Peyer's patch (tissue), 4 donors: ENCODE measurements around the gene OSBPL7.

Experiments used
- POLR2A ChIP-seq, 2 donors: fragments of 450-650 bp; IDR thresholded peaks; one replicate each; pipeline ENCODE4 v1.5.1; 2017; ENCODE audit warnings: antibody characterized with exemption in 2 of 2, mild to moderate bottlenecking in 2 of 2, moderate library complexity in 2 of 2
- TF ChIP-seq, protein P1 (sequence below), 6 experiments: fragments of 450-650 bp in 4 of 6; fragments of 200-600 bp in 2 of 6; sonication (generic) in 1 of 6; IDR thresholded peaks; one replicate each; pipeline ENCODE4 v1.5.1; 2017 to 2019; ENCODE audit warnings: antibody characterized with exemption in 6 of 6, mild to moderate bottlenecking in 3 of 6, moderate library complexity in 1 of 6

DNA sequence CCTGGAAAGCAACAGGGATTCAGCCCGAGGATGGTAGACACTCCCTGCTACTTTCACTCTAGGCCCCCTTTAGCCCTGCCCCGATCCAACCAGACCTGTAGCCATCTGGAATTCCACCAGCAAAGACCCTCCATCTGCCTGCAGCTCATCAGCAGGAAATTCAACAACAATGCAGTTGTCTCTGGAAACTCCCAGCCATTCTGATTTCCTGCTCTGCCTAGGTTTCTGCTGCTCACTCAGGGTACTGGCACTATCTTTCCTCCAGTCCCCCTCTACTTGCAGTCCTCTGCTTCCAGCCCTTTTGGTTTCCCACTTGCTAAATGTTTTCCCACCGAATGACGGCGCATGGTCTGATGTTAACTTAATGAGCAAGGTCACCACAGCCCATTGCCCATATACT is 32.0 kb upstream of the OSBPL7 start:
- TF ChIP-seq POLR2A (IDR thresholded peaks at IDR 0.05), result no peak
- TF ChIP-seq, protein P1, sequence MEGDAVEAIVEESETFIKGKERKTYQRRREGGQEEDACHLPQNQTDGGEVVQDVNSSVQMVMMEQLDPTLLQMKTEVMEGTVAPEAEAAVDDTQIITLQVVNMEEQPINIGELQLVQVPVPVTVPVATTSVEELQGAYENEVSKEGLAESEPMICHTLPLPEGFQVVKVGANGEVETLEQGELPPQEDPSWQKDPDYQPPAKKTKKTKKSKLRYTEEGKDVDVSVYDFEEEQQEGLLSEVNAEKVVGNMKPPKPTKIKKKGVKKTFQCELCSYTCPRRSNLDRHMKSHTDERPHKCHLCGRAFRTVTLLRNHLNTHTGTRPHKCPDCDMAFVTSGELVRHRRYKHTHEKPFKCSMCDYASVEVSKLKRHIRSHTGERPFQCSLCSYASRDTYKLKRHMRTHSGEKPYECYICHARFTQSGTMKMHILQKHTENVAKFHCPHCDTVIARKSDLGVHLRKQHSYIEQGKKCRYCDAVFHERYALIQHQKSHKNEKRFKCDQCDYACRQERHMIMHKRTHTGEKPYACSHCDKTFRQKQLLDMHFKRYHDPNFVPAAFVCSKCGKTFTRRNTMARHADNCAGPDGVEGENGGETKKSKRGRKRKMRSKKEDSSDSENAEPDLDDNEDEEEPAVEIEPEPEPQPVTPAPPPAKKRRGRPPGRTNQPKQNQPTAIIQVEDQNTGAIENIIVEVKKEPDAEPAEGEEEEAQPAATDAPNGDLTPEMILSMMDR (IDR thresholded peaks at IDR 0.05), result no peak
